ENCODE data around the gene KRTAP3-3.

The KRTAP3-3 gene

DNA sequence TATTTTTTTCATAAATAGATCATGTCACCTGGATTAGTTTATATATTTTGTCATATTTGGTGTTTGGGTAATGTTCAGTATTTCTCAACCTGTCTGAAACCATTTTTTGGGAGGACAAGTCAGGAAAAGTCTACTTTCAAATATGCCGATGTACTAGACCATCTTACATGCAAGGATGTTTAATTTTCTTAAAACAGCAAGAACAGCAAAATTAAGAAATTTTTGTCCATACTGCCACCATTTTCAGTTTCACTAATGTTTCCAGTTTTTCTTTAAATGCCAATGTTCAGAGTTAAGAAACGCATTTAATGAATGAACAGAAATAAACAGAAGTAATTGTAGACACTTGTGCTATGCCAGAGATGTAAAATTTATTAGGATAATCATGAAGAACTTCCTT, 880 bp downstream of the KRTAP3-3 start:
- Histone ChIP-seq H2BK120ac (ENCODE audit: low read depth, low read length) (no peak overlapping the region), H3K79me1 (replicated peaks; ENCODE audit: low read length, poor library complexity, severe bottlenecking) (no peaks in the 10 kb centered on the region), H3K27ac (ENCODE audit: low read length, poor library complexity, severe bottlenecking) (no peak overlapping the region), H2BK5ac (ENCODE audit: low read depth, low read length, poor library complexity, severe bottlenecking) (no peak overlapping the region), H3K4me1 (ENCODE audit: control insufficient read depth, insufficient read depth, low read depth, low read length) (peaks cover 2% of the 10 kb centered on the region), H2AK5ac (ENCODE audit: low read length, severe bottlenecking) (no peak overlapping the region), H3K9ac (ENCODE audit: low read length) (no peak overlapping the region), H3K23ac (ENCODE audit: low read length in 2 of 2) (no peak overlapping the region), H2BK12ac (ENCODE audit: low read length in 2 of 2) (no peak overlapping the region), H4K91ac (ENCODE audit: low read length) (no peak overlapping the region), H3K18ac (ENCODE audit: low read depth in 1 of 2, low read length in 2 of 2) (no peak overlapping the region), H2AFZ (ENCODE audit: low read depth, low read length) (no peak overlapping the region), H3K4me2 (ENCODE audit: low read length, poor library complexity, severe bottlenecking) (no peak overlapping the region), H3K14ac (ENCODE audit: low read length in 2 of 2) (no peak overlapping the region), H2BK15ac (ENCODE audit: low read depth, poor library complexity, severe bottlenecking) (no peak overlapping the region), H3K4ac (ENCODE audit: low read depth in 1 of 2, low read length in 2 of 2) (no peak overlapping the region), H3K27me3 (ENCODE audit: control insufficient read depth in 1 of 2, insufficient read depth in 1 of 2, low read length in 2 of 2) (no peaks in the 10 kb centered on the region), H4K8ac (ENCODE audit: low read length) (no peak overlapping the region), H3K9me3 (ENCODE audit: control insufficient read depth, low read length) (no peaks in the 10 kb centered on the region), H3K4me3 (ENCODE audit: insufficient read depth in 1 of 2, low read depth in 1 of 2, low read length in 2 of 2) (no peak overlapping the region), H3K36me3 (ENCODE audit: control insufficient read depth in 1 of 2, insufficient read depth in 2 of 2, low read depth in 1 of 2, low read length in 2 of 2) (no peaks in the 10 kb centered on the region)
- 100% methylated on average over 1 of the region's 2 CpGs for WGBS
- DNase-seq = no peak

GRCh38 chr17:40992666-40993065, 1.3 kb downstream of the KRTAP3-3 start:
- no peak overlapping the region for H3K27ac ChIP-seq (ENCODE audit: low read length, poor library complexity, severe bottlenecking)
- H2BK120ac ChIP-seq (ENCODE audit: low read depth, low read length) = no peak overlapping the region
- H3K79me1 ChIP-seq (replicated peaks; ENCODE audit: low read length, poor library complexity, severe bottlenecking) = no peaks in the 10 kb centered on the region
- H2BK5ac ChIP-seq (ENCODE audit: low read depth, low read length, poor library complexity, severe bottlenecking) = no peak overlapping the region
- H3K4me2 ChIP-seq (ENCODE audit: low read length, poor library complexity, severe bottlenecking) = no peak overlapping the region
- no peaks in the 10 kb centered on the region for H3K9me3 ChIP-seq (ENCODE audit: control insufficient read depth, low read length)
- no peak overlapping the region for H3K4me3 ChIP-seq (ENCODE audit: insufficient read depth in 1 of 2, low read depth in 1 of 2, low read length in 2 of 2)
- no peak overlapping the region for H3K4ac ChIP-seq (ENCODE audit: low read depth in 1 of 2, low read length in 2 of 2)
- H3K23ac ChIP-seq (ENCODE audit: low read length in 2 of 2) = no peak overlapping the region
- no peak overlapping the region for H2BK15ac ChIP-seq (ENCODE audit: low read depth, poor library complexity, severe bottlenecking)
- no peak overlapping the region for H3K14ac ChIP-seq (ENCODE audit: low read length in 2 of 2)
- H4K8ac ChIP-seq (ENCODE audit: low read length) = no peak overlapping the region
- no peak overlapping the region for H3K9ac ChIP-seq (ENCODE audit: low read length)
- no peak overlapping the region for H3K18ac ChIP-seq (ENCODE audit: low read depth in 1 of 2, low read length in 2 of 2)
- peaks cover 2% of the 10 kb centered on the region for H3K4me1 ChIP-seq (ENCODE audit: control insufficient read depth, insufficient read depth, low read depth, low read length)
- H4K91ac ChIP-seq (ENCODE audit: low read length) = no peak overlapping the region
- 81% methylated on average over 1 of the region's 3 CpGs for WGBS
- no peak for DNase-seq
- no peak overlapping the region for H2AFZ ChIP-seq (ENCODE audit: low read depth, low read length)
- no peaks in the 10 kb centered on the region for H3K36me3 ChIP-seq (ENCODE audit: control insufficient read depth in 1 of 2, insufficient read depth in 2 of 2, low read depth in 1 of 2, low read length in 2 of 2)
- H2BK12ac ChIP-seq (ENCODE audit: low read length in 2 of 2) = no peak overlapping the region
- H3K27me3 ChIP-seq (ENCODE audit: control insufficient read depth in 1 of 2, insufficient read depth in 1 of 2, low read length in 2 of 2) = no peaks in the 10 kb centered on the region
- no peak overlapping the region for H2AK5ac ChIP-seq (ENCODE audit: low read length, severe bottlenecking)

DNA sequence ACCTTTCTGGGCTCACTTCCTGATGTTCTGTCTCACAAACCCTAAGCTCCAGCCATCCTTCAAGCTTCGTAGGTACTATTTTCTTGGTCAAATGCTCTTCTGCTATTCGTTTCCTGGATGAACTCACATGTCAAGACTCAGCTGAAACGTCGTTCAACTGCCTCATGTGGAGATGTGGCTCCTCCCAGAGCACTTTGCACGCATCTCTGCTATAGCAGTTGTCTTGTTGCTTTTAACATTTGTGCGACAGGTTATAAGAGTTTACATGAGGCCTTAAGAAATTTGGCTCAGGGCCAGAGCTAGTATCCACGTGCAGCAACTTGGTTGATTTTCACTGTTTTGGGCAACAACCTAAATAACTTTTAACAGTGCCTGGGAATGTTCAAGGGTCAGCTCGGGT, 7.0 kb downstream of the KRTAP3-3 start:
- Histone ChIP-seq H3K27me3 (ENCODE audit: control insufficient read depth in 1 of 2, insufficient read depth in 1 of 2, low read length in 2 of 2) (no peaks in the 10 kb centered on the region), H3K4me3 (ENCODE audit: insufficient read depth in 1 of 2, low read depth in 1 of 2, low read length in 2 of 2) (no peak overlapping the region), H3K27ac (ENCODE audit: low read length, poor library complexity, severe bottlenecking) (no peak overlapping the region), H3K9me3 (ENCODE audit: control insufficient read depth, low read length) (no peaks in the 10 kb centered on the region), H2AK5ac (ENCODE audit: low read length, severe bottlenecking) (no peak overlapping the region), H3K79me1 (replicated peaks; ENCODE audit: low read length, poor library complexity, severe bottlenecking) (no peaks in the 10 kb centered on the region), H3K23ac (ENCODE audit: low read length in 2 of 2) (no peak overlapping the region), H2BK120ac (ENCODE audit: low read depth, low read length) (no peak overlapping the region), H2BK12ac (ENCODE audit: low read length in 2 of 2) (no peak overlapping the region), H4K8ac (ENCODE audit: low read length) (no peak overlapping the region), H2BK5ac (ENCODE audit: low read depth, low read length, poor library complexity, severe bottlenecking) (no peak overlapping the region), H3K14ac (ENCODE audit: low read length in 2 of 2) (no peak overlapping the region), H3K4me2 (ENCODE audit: low read length, poor library complexity, severe bottlenecking) (no peak overlapping the region), H2AFZ (ENCODE audit: low read depth, low read length) (peak overlapping the region; percentile 5), H3K4me1 (ENCODE audit: control insufficient read depth, insufficient read depth, low read depth, low read length) (no peaks in the 10 kb centered on the region), H4K91ac (ENCODE audit: low read length) (no peak overlapping the region), H3K4ac (ENCODE audit: low read depth in 1 of 2, low read length in 2 of 2) (no peak overlapping the region), H2BK15ac (ENCODE audit: low read depth, poor library complexity, severe bottlenecking) (no peak overlapping the region), H3K18ac (ENCODE audit: low read depth in 1 of 2, low read length in 2 of 2) (no peak overlapping the region), H3K9ac (ENCODE audit: low read length) (no peak overlapping the region), H3K36me3 (ENCODE audit: control insufficient read depth in 1 of 2, insufficient read depth in 2 of 2, low read depth in 1 of 2, low read length in 2 of 2) (no peaks in the 10 kb centered on the region)
- WGBS = 63% methylated on average over 8 of the region's 8 CpGs
- DNase-seq = no peak

DNA sequence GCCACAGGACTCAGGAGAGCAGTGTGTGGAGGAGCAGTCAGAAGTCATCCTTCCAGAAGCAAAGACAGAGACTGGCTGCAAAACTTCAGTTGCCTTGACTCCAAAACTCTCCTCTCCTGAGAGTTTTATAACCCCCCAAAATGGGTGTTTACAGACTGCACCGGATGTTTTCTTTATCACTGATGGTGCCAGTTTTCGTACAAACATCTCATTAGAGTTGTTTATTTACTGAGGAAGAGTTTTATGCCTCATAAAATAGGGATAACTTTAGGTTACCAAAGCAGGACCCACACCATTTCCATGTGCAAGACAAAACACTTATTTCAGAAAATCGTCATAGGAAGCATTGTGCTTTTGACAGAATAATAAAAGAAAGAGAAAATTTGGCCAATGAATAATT, 9.7 kb downstream of the KRTAP3-3 start, which contains the start of gene KRT40:
Gene KRT40, minus strand, starts transcription at position 101 of the 400 bp plus-strand sequence. Its CDS starts 53 bp downstream, at position 48.
- Histone ChIP-seq H3K27ac (ENCODE audit: low read length, poor library complexity, severe bottlenecking) (no peak within 1 kb of the TSS), H3K4me2 (ENCODE audit: low read length, poor library complexity, severe bottlenecking) (no peak within 1 kb of the TSS), H3K9me3 (ENCODE audit: control insufficient read depth, low read length) (no peaks in the 10 kb centered on the region), H3K18ac (ENCODE audit: low read depth in 1 of 2, low read length in 2 of 2) (no peak within 1 kb of the TSS), H3K9ac (ENCODE audit: low read length) (no peak within 1 kb of the TSS), H4K8ac (ENCODE audit: low read length) (no peak within 1 kb of the TSS), H3K27me3 (ENCODE audit: control insufficient read depth in 1 of 2, insufficient read depth in 1 of 2, low read length in 2 of 2) (no peaks in the 10 kb centered on the region), H3K14ac (ENCODE audit: low read length in 2 of 2) (peak within 1 kb of the TSS in 1 of 2 experiments; percentile 26), H3K36me3 (ENCODE audit: control insufficient read depth in 1 of 2, insufficient read depth in 2 of 2, low read depth in 1 of 2, low read length in 2 of 2) (no peaks in the 10 kb centered on the region), H3K4ac (ENCODE audit: low read depth in 1 of 2, low read length in 2 of 2) (no peak within 1 kb of the TSS), H2BK15ac (ENCODE audit: low read depth, poor library complexity, severe bottlenecking) (no peak within 1 kb of the TSS), H2BK5ac (ENCODE audit: low read depth, low read length, poor library complexity, severe bottlenecking) (no peak within 1 kb of the TSS), H2BK120ac (ENCODE audit: low read depth, low read length) (no peak within 1 kb of the TSS), H4K91ac (ENCODE audit: low read length) (no peak within 1 kb of the TSS), H2AK5ac (ENCODE audit: low read length, severe bottlenecking) (no peak within 1 kb of the TSS), H3K4me3 (ENCODE audit: insufficient read depth in 1 of 2, low read depth in 1 of 2, low read length in 2 of 2) (peak within 1 kb of the TSS in 1 of 2 experiments; percentile 4), H3K23ac (ENCODE audit: low read length in 2 of 2) (no peak within 1 kb of the TSS), H2BK12ac (ENCODE audit: low read length in 2 of 2) (no peak within 1 kb of the TSS), H3K79me1 (replicated peaks; ENCODE audit: low read length, poor library complexity, severe bottlenecking) (no peaks in the 10 kb centered on the region), H3K4me1 (ENCODE audit: control insufficient read depth, insufficient read depth, low read depth, low read length) (peaks cover 5% of the 10 kb centered on the region), H2AFZ (ENCODE audit: low read depth, low read length) (no peak within 1 kb of the TSS)
- WGBS = no CpG with 5 or more reads among the region's 3 CpGs
- DNase-seq = no peak
